ENCODE data around the gene CLASRP.
A peak's percentile ranks its signal among the peaks of the same experiment; 100 is the strongest.

The CLASRP gene

DNA sequence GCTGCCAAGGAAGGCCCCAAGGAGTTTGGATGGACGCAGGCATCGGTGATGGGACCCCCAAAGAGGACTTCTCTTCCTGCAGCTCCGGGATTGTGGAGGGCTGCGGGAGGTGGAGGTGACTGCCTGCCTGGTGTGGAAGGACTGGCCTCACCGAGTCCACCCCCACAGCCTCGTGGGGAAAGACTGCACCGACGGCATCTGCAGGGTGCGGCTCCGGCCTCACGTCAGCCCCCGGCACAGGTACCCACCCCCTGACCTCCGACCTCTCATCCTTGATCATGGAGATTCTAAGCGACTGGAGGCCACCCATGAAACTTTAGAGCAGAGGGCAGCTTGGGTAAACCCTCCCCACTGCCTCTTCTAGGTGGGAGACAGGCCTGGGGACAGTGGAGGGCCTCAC, 16.9 kb upstream of the CLASRP start:
- peaks cover 2% of the 10 kb centered on the region; the same call in 1 of the 2 replicates for H3K36me3 ChIP-seq (ENCODE audit: control insufficient read depth, insufficient read depth, low read length)
- H3K9ac ChIP-seq (ENCODE audit: low read length), result no peak overlapping the region
- no peaks in the 10 kb centered on the region for H3K4me1 ChIP-seq (ENCODE audit: control insufficient read depth, insufficient read depth, low read length)
- no peaks in the 10 kb centered on the region for H3K9me3 ChIP-seq (ENCODE audit: control insufficient read depth, insufficient read depth, low read depth, low read length)
- no peak overlapping the region for H3K27ac ChIP-seq (ENCODE audit: low read depth, low read length)
- no peak overlapping the region for H3K4me3 ChIP-seq (ENCODE audit: low read depth, low read length)
- H3K27me3 ChIP-seq (ENCODE audit: control insufficient read depth, insufficient read depth, low read length), result no peaks in the 10 kb centered on the region

GRCh38 chr19:45023048-45023447, 15.8 kb upstream of the CLASRP start:
- Histone ChIP-seq H3K36me3 (ENCODE audit: control insufficient read depth, insufficient read depth, low read length) (peaks cover 6% of the 10 kb centered on the region; the same call in 1 of the 2 replicates), H3K9me3 (ENCODE audit: control insufficient read depth, insufficient read depth, low read depth, low read length) (no peaks in the 10 kb centered on the region), H3K27ac (ENCODE audit: low read depth, low read length) (no peak overlapping the region), H3K4me1 (ENCODE audit: control insufficient read depth, insufficient read depth, low read length) (no peaks in the 10 kb centered on the region), H3K4me3 (ENCODE audit: low read depth, low read length) (no peak overlapping the region), H3K9ac (ENCODE audit: low read length) (no peak overlapping the region), H3K27me3 (ENCODE audit: control insufficient read depth, insufficient read depth, low read length) (no peaks in the 10 kb centered on the region)

- Histone ChIP-seq H3K9me3 (ENCODE audit: control insufficient read depth, insufficient read depth, low read depth, low read length) (no peaks in the 10 kb centered on the region), H3K27ac (ENCODE audit: low read depth, low read length) (no peak overlapping the region), H3K9ac (ENCODE audit: low read length) (no peak overlapping the region), H3K36me3 (ENCODE audit: control insufficient read depth, insufficient read depth, low read length) (peaks cover 14% of the 10 kb centered on the region), H3K27me3 (ENCODE audit: control insufficient read depth, insufficient read depth, low read length) (no peaks in the 10 kb centered on the region), H3K4me3 (ENCODE audit: low read depth, low read length) (no peak overlapping the region), H3K4me1 (ENCODE audit: control insufficient read depth, insufficient read depth, low read length) (no peaks in the 10 kb centered on the region)
Observed at GRCh38 chr19:45025264-45025663, 13.6 kb upstream of the CLASRP start.

GRCh38 chr19:45027371-45027770, 11.5 kb upstream of the CLASRP start:
- Histone ChIP-seq H3K27ac (ENCODE audit: low read depth, low read length) (no peak overlapping the region), H3K27me3 (ENCODE audit: control insufficient read depth, insufficient read depth, low read length) (no peaks in the 10 kb centered on the region), H3K36me3 (ENCODE audit: control insufficient read depth, insufficient read depth, low read length) (peaks cover 22% of the 10 kb centered on the region), H3K4me1 (ENCODE audit: control insufficient read depth, insufficient read depth, low read length) (no peaks in the 10 kb centered on the region), H3K9me3 (ENCODE audit: control insufficient read depth, insufficient read depth, low read depth, low read length) (no peaks in the 10 kb centered on the region), H3K9ac (ENCODE audit: low read length) (no peak overlapping the region), H3K4me3 (ENCODE audit: low read depth, low read length) (no peak overlapping the region)

DNA sequence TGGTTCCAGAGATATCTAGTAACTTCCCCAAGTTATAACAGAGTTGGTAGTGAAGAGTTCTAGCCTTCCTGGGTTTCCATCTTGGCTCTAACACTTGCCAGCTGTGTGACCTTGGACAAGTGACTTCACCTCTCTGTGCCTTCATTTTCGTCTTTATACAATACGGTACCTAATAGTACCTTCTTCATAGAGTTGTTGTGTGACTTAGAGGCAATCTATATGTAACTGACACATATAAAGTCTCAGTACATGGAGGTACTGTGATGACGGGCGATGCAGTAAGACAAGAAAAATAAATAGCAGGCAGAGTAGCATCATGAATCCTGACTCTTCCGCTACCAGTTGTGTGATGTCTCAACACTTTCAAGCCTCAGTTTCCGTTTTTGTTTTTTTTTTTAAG, 8.0 kb upstream of the CLASRP start:
- H3K9ac ChIP-seq (ENCODE audit: low read length), result no peak overlapping the region
- H3K27me3 ChIP-seq (ENCODE audit: control insufficient read depth, insufficient read depth, low read length), result no peaks in the 10 kb centered on the region
- no peaks in the 10 kb centered on the region for H3K4me1 ChIP-seq (ENCODE audit: control insufficient read depth, insufficient read depth, low read length)
- H3K4me3 ChIP-seq (ENCODE audit: low read depth, low read length), result no peak overlapping the region
- no peaks in the 10 kb centered on the region; the same call in 1 of the 2 replicates for H3K9me3 ChIP-seq (ENCODE audit: control insufficient read depth, insufficient read depth, low read depth, low read length)
- H3K27ac ChIP-seq (ENCODE audit: low read depth, low read length), result no peak overlapping the region
- H3K36me3 ChIP-seq (ENCODE audit: control insufficient read depth, insufficient read depth, low read length), result peaks cover 38% of the 10 kb centered on the region

GRCh38 chr19:45032421-45032820, 6.4 kb upstream of the CLASRP start:
- no peaks in the 10 kb centered on the region for H3K27me3 ChIP-seq (ENCODE audit: control insufficient read depth, insufficient read depth, low read length)
- H3K36me3 ChIP-seq (ENCODE audit: control insufficient read depth, insufficient read depth, low read length), result peaks cover 36% of the 10 kb centered on the region
- no peaks in the 10 kb centered on the region; the same call in 1 of the 2 replicates for H3K9me3 ChIP-seq (ENCODE audit: control insufficient read depth, insufficient read depth, low read depth, low read length)
- H3K9ac ChIP-seq (ENCODE audit: low read length), result no peak overlapping the region
- H3K27ac ChIP-seq (ENCODE audit: low read depth, low read length), result no peak overlapping the region; the same call in 1 of the 2 replicates
- no peak overlapping the region for H3K4me3 ChIP-seq (ENCODE audit: low read depth, low read length)
- H3K4me1 ChIP-seq (ENCODE audit: control insufficient read depth, insufficient read depth, low read length), result no peaks in the 10 kb centered on the region

- Histone ChIP-seq H3K27me3 (ENCODE audit: control insufficient read depth, insufficient read depth, low read length) (no peaks in the 10 kb centered on the region), H3K36me3 (ENCODE audit: control insufficient read depth, insufficient read depth, low read length) (peaks cover 34% of the 10 kb centered on the region), H3K4me1 (ENCODE audit: control insufficient read depth, insufficient read depth, low read length) (peaks cover 8% of the 10 kb centered on the region; the same call in 1 of the 2 replicates), H3K9ac (ENCODE audit: low read length) (no peak overlapping the region), H3K27ac (ENCODE audit: low read depth, low read length) (no peak overlapping the region), H3K9me3 (ENCODE audit: control insufficient read depth, insufficient read depth, low read depth, low read length) (no peaks in the 10 kb centered on the region; the same call in 1 of the 2 replicates), H3K4me3 (ENCODE audit: low read depth, low read length) (no peak overlapping the region)
Observed at GRCh38 chr19:45035755-45036154, 3.1 kb upstream of the CLASRP start.

DNA sequence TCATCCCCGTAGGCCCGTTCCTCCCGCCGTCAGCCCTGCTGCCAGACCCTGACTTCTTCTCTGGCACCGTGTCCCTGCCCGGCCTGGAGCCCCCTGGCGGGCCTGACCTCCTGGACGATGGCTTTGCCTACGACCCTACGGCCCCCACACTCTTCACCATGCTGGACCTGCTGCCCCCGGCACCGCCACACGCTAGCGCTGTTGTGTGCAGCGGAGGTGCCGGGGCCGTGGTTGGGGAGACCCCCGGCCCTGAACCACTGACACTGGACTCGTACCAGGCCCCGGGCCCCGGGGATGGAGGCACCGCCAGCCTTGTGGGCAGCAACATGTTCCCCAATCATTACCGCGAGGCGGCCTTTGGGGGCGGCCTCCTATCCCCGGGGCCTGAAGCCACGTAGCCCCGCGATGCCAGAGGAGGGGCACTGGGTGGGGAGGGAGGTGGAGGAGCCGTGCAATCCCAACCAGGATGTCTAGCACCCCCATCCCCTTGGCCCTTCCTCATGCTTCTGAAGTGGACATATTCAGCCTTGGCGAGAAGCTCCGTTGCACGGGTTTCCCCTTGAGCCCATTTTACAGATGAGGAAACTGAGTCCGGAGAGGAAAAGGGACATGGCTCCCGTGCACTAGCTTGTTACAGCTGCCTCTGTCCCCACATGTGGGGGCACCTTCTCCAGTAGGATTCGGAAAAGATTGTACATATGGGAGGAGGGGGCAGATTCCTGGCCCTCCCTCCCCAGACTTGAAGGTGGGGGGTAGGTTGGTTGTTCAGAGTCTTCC, 1.3 kb upstream of the CLASRP start:
- Histone ChIP-seq H3K27ac (ENCODE audit: low read depth, low read length) (no peak overlapping the region), H3K36me3 (ENCODE audit: control insufficient read depth, insufficient read depth, low read length) (peaks cover 41% of the 10 kb centered on the region), H3K27me3 (ENCODE audit: control insufficient read depth, insufficient read depth, low read length) (no peaks in the 10 kb centered on the region), H3K9ac (ENCODE audit: low read length) (no peak overlapping the region), H3K4me3 (ENCODE audit: low read depth, low read length) (no peak overlapping the region), H3K9me3 (ENCODE audit: control insufficient read depth, insufficient read depth, low read depth, low read length) (no peaks in the 10 kb centered on the region; the same call in 1 of the 2 replicates), H3K4me1 (ENCODE audit: control insufficient read depth, insufficient read depth, low read length) (peaks cover 8% of the 10 kb centered on the region; the same call in 1 of the 2 replicates)

DNA sequence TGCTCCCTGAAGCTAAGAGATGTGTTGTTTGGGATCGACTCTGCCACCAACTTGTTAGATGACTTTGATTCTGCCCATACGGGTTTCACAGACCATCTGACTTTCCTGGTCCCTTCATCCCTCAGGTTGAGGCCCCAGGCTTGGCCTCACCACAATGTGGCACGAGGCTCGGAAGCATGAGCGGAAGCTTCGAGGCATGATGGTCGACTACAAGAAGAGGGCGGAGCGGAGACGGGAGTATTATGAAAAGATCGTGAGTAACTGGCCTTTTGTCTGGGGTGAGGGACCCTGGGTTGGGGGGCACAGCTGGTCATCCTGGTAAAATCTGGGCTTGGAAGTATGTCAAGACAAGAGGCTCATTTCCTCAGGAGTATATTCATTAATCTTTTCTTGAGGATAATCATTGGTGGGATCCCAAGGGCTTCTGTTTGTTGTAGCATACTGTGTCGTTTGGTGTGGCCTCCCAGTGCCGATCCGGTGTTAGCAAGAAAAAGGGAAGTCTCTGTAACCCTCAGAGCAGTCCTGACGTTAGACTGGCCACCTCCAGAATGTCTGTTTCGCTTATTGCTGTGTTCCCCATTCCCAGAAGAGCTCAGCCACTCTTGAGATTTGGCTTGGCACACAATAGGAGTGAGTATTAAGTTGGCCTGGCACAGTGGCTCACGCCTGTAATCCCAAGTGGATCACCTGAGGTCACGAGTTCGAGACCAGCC, 1.4 kb downstream of the CLASRP start:
- H3K4me3 ChIP-seq (ENCODE audit: low read depth, low read length), result peak overlapping the region; percentile 99
- H3K36me3 ChIP-seq (ENCODE audit: control insufficient read depth, insufficient read depth, low read length), result peaks cover 55% of the 10 kb centered on the region
- no peak overlapping the region for H3K27ac ChIP-seq (ENCODE audit: low read depth, low read length)
- no peaks in the 10 kb centered on the region for H3K27me3 ChIP-seq (ENCODE audit: control insufficient read depth, insufficient read depth, low read length)
- peaks cover 8% of the 10 kb centered on the region; the same call in 1 of the 2 replicates for H3K4me1 ChIP-seq (ENCODE audit: control insufficient read depth, insufficient read depth, low read length)
- H3K9ac ChIP-seq (ENCODE audit: low read length), result no peak overlapping the region
- no peaks in the 10 kb centered on the region; the same call in 1 of the 2 replicates for H3K9me3 ChIP-seq (ENCODE audit: control insufficient read depth, insufficient read depth, low read depth, low read length)

DNA sequence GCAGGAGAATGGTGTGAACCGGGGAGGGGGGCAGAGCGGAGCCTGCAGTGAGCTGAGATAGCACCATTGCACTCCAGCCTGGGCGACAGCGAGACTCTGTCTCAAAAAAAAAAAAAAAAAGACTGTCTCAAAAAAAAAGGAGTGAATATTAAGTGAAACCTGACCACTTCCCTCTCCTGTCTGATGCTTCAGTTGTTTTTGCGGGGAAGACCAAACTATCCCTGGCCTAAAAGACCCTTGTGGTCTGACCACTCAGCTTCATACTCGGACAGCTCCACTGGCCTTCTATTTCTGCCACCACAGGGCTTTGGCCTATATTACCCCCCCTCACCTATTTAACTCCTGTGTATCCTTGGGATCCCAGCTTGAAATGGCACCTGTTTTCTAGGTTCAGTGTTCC, 2.3 kb downstream of the CLASRP start:
- H3K4me3 ChIP-seq (ENCODE audit: low read depth, low read length), result no peak overlapping the region
- peaks cover 8% of the 10 kb centered on the region; the same call in 1 of the 2 replicates for H3K4me1 ChIP-seq (ENCODE audit: control insufficient read depth, insufficient read depth, low read length)
- H3K27me3 ChIP-seq (ENCODE audit: control insufficient read depth, insufficient read depth, low read length), result no peaks in the 10 kb centered on the region
- H3K9me3 ChIP-seq (ENCODE audit: control insufficient read depth, insufficient read depth, low read depth, low read length), result no peaks in the 10 kb centered on the region
- H3K9ac ChIP-seq (ENCODE audit: low read length), result no peak overlapping the region
- peaks cover 57% of the 10 kb centered on the region for H3K36me3 ChIP-seq (ENCODE audit: control insufficient read depth, insufficient read depth, low read length)
- no peak overlapping the region for H3K27ac ChIP-seq (ENCODE audit: low read depth, low read length)
